HG03108 (cell line): ENCODE results near the gene BST2.
"Not testable (repeated sequence)": the region's sequence is repeated elsewhere in the genome, so short reads cannot be mapped to it uniquely, and the experiment has no call there.

Experiments used
- ATAC-seq: cut with Tn5 transposase; IDR thresholded peaks from one replicate; pipeline ENCODE4 v1.9.1; 2021; ENCODE audit warnings: moderate library complexity; ENCODE audit not compliant: unreplicated experiment

BST2 gene

DNA sequence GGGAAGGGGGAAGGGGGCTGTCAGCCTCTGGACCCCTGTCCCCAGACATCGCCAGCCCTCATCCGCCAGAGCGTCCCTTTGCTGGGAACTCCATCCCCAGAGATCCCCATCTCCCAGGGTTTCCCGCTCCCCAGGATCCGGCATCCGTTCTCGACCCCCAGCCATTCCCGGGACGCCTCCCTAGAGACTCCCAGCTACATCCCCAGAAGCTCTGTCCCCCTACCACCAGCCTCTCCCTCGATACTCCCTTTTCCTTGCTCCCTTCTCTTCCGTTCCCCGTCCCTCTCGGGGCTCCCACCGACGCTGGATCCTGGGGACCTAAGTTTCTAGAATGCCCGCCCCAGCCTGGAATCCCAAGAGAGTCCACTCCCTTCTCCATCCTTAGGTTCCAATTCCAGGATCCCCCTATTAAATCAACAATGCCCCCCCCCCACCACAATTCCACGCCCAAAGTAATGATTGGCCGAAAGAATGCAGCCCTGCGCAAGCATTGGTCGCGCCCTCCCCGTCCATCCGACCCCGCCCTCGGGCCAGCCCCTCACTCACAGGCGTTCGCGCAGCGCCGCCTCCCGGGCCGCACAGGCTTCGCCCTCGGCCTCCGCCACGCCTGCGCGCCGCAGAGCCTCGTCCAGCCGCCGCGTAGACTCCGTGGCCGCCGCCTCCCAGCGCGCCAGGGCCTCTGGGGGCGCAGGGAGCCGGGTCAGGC is 14.6 kb downstream of the BST2 start:
- peak; percentile 90 for ATAC-seq

DNA sequence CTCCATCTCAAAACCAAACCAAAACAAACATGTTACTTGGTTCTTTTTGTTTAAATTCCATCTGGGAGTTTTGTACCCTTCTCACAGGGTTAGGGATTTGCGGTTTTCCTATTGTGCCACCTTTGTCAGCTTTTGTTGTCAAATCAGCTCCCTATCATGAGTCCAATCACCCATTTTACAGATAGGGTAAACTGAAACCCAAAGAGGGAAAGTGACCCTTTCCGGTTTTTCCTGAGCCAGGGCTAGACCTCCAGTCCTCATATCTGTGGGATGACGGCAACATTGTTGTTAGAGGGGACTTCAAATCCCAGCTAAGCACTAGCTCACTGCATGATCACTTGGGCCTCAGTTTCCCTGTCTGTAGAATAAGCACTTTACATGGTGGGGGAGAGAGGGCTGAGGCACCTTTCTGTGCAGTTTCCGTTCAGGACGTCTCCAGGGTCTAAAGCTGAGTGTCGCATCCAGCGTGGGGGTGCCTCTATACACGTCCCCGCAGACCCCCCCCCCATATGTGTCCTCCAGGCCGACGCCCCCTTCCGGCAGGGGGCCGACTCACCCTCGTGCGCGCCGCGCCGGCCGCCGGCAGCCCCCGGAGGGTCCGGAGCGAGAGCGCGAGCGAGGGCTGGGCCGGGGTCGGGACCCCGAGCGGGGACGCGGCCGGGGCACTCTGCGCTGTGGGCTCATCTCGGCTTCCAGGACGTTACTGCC is 15.3 kb downstream of the BST2 start:
- no peak for ATAC-seq

DNA sequence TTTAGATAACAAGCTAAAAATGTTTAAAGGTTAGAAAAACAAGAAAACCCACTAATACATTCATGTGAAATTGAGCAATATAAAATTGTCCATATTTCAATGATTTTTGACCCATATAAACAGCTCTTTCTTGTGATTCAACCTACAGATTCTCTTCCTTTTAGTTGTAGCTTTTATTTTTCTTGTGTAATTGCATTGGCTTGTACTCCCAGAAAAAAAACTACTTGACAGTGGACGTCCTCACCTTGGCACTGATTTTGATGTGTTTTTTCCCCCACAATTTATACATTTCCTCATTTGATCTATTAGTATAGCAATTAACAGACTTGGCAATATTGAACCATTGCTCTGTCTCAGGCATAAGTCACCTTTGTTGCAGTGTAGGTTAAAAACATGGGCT is 16.1 kb downstream of the BST2 start:
- no peak for ATAC-seq

DNA sequence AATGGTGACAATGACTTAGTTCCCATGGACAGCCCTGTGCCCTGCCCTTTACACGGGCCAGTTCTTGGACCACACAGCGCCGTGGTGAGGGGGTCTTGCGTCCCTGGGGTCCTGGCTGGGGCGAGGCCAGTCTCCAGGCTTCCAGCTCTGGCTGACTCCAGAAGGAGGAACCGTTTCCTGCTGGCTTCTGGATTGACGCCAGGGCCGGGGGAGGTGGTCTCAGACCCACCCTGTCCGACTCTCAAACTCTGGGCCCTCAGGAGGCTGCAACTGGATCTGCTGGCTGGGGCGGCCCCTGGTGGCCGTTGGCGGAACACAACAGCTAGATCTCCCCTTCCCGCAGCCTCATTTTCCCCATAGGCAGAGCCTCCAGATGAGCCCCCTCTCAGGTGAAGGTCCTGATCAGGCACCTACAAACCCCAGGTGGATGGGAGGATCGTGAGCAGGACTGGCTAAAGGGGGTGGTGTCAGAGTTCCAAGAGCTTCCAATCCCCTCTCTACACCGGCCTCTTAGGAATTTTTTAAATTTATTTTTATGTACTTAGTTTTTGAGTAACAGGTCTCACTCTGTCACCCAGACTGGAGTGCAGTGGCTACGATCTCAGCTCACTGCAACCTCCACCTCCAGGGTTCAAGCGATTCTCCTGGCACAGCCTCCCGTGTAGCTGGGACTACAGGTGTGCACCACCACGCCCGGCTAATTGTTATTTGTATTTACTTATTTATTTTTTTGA is 19.4 kb downstream of the BST2 start:
- no peak for ATAC-seq

DNA sequence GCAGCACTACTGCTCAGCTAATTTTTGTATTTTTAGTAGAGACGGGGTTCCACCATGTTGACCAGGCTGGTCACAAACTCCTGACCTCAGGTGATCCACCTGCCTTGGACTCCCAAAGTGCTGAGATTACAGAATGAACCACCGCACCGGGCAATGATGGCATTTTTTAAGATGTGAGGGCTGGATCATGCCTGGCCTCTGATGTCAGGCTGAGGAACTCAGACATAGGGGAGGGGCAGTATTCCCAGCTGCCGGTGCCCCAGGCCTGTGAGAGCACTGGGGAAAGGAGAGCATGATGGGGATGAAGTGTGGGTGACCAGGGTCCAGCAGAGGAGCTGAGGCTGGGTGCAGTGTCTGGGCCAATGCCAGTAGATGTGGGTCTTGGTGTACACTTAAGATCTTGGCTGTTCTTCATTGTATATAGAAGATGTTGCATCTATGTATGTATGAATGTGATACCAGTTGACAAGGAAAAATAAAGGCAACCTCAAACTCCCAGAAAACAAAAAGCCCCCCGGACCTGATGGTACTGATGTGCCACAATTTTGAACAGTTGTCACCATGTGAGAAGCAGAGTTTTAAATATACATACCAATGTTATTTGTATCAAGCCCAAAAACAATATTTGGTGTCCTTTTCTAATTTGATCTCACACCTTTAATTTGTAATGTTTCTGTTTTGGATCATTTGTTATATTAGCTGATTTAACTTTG is 24.8 kb downstream of the BST2 start:
- no peak for ATAC-seq

DNA sequence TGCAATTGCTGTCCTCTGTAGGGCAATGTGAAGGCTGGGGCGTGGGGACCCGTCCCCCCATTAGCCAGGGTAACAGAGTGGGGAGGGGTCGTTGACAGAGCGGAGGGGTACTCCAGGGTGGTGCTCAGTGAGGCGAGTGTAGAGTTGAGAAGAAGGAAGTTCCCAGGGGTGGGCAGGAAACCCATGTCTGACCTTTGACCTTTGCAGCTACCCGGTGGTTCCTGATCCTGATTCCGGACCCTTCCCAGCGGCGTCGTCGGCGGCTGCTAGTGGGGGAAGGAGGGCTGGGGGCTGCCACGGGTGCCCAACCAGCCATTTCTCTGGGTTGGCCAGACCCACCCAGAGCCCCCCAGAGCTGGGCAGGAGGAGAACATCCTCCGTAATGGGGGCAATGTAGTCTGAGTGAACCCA is 26.2 kb downstream of the BST2 start:
- no peak for ATAC-seq

DNA sequence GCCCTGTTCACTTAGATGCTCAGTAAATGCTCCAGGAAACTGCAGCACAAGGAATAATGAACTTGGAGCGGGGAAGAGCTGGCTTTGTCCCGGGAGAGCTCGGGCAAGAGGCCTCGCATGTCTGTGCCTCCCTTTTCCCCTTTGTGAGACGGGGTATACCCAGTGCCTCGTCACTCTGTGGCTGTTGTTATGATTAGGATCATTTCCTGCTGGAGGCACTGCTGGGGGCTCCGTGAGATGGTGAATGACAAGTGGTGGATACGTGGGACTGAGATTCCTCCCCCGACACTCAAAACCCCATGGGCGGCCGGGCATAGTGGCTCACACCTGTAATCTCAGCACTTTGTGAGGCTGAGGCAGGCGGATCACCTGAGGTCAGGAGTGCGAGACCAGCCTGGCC is 27.2 kb downstream of the BST2 start:
- no peak for ATAC-seq

DNA sequence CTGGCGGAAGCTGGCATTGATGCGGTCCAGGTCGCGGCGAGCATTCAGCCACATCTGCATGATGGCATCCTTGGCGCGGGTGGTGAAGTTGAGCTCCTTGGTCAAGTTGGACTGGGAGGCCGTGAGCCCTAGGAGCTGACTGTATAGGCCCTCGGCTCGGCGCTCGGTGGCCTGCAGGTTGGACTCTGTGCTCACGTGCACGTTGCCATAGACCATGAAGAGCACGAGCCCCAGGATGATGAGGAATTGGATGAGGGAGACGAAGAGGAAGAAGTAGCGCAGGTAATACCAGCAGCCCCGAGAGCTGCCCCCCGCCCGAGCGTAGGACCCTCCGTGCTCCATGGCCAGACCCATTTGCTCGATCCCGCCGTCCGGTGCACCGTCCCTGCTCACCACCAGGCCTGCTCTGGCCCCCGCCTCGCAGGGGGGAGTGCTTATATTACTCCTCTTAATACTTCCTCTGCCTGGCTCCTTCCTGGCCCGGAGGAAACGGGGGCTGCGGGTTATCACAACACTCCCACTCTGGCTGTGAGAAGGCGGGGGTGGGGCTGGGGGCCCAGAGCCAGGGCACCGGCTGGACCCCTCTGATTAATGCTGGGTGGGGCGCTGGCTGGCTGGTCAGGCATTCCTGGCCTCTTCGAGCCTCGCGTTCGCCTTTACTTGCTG is 28.4 kb downstream of the BST2 start, which contains the start of gene PLVAP:
Gene PLVAP (minus strand): TSS at position 408 of the 666 bp plus-strand sequence. CDS start 54 bp downstream, at position 354.
- no peak for ATAC-seq

DNA sequence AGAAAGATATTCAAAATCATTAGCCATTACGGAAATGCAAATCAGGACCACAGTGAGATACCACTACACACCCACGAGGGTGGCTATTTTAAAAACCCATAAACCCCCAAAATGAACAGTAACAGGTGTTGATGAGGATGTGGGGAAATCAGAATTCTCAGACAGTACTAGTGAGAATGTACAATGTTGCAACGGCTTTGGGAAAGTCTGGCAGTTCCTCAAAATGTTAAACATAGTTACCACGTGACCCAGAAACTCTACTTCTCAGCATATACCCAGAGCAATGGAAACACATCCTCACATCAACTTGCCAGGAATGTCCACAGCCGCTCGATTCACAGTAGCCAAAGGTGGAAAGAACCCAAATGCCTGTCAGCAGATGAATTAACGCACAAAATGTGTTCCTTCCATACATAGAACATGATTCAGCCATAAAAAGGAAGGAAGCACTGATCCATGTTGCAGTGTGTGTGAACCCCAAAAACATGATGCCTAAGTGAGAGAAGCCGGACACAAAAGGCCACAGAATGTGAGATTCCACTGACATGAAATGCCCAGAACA is 35.3 kb downstream of the BST2 start:
- ATAC-seq = peak; percentile 85

DNA sequence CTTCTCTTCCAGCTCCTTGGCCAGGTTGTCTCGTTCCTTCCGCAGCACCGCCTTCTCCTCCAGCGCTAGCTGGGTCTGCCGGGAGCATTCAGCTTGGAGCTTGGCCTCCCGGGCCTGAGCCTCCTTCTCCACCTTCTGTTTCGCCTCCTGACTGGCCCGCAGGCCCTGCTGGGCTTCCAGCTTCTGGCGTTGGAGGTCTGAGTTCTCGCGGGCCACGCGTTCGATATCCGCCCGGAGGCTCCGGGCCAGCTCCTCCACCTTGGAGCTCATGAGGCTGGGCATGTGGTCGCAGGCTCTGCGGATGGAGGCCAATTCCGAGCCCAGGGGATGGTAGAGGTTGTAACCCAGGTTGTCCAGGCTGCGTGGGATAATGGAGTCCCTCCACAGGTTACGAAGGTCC is 40.1 kb downstream of the BST2 start:
- no peak for ATAC-seq

DNA sequence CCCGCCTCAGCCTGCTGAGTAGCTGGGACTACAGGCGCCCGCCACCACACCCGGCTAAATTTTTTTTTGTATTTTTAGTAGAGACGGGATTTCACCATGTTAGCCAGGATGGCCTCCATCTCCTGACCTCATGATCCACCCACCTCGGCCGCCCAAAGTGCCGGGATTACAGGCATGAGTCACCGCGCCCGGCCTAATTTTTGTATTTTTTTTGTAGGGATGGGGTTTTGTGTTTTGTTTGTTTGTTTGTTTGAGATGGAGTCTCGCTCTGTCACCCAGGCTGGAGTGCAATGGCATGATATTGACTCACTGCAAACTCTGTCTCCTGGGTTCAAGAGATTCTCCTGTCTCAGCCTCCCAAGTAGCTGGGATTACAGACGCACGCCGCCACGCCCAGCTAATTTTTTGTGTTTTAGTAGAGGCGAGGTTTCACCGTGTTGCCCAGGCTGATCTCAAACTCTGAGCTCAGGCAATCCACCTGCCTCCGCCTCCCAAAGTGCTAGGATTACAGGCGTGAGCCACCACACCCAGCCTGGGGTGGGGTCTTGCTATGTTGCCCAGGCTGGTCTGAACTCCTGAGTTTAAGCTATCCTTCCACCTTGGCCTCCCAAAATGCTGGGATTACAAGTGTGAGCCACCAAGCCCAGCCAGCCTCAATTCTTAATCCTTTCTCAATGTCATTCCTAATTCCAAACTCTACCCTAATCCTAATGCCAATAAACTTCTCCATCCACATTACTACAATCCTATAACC is 41.4 kb downstream of the BST2 start:
- ATAC-seq = not testable (repeated sequence)

DNA sequence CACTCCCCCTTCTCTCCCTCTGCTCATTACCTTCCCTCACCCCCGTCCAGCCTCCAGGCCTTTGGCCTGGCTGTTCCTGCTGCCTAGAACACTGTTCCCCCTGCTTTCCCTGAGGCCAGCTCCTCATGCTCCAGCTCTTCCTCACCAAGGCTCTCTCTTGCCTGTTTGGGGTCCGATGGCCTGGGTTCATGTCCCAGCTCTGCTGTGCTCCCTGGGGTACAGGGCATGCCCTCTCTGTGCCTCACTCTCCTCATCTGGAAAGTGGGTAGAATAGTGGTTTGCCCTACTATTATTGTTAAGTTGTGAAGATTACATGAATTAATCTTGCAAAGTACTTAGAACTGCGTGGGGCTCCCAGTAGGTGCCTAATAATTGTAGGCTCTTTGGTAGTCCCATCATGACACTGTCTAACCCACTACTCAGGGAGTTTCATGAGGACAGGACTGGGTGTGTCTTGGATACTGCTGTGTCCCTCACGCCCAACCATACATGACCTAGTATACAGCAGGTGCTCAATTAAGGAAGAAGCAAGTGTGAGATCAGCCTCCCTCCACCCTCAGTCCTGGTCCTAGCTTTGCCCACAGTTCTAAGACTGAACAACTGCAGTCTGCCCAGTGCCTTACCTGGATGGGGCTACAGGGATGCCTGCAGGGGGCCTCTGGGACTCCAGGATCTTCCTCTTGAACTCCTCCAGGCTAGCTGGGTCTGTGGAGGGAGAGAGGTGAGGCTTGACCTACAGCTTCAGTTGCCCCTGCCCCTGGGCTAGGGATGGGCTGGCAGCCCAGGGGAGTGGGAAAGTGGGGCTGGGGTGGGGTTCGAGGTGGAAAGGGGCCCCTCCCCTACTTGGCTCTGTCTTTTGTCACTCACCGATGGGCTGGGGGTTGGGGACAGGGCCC is 45.3 kb downstream of the BST2 start:
- ATAC-seq = no peak

DNA sequence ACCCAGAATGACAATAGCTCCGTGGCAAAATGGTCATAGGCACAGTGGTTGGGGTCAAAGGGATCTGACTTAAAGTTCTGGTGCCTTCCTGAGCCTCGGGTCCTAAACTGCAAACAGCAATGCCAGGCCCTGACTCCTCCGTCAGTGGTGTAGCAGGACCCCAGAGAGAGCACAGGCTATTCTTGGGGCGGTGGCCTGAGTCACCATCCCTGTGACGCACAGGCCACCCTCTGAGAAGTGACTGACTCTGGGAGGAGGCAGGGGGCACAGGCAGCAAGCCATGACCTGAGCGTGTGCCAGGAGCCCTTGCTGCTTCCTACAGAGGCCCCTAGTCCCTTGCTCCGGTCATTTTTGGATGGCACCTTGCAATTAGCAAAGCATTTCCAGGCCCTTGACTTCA is 47.0 kb downstream of the BST2 start:
- no peak for ATAC-seq

DNA sequence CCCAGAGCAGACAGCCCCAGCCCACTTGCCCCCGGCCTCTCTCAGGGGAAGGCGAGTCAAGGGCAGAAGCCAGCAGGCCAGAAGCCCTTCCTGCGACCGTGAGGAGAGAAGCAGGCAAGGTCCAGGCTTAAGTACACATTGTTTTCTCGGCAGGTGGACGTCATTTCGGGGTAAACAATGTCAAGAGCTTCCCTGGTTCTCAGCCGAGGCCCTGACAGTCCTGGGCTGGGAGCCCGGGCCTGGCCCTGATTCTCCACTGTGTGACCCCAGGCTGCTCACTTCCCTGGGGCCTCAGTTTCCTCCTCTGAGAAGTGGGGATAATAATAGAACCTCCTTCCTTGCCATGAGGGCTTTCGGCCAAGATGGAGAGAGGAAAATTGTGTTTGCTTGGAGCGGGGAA is 47.7 kb downstream of the BST2 start:
- no peak for ATAC-seq

DNA sequence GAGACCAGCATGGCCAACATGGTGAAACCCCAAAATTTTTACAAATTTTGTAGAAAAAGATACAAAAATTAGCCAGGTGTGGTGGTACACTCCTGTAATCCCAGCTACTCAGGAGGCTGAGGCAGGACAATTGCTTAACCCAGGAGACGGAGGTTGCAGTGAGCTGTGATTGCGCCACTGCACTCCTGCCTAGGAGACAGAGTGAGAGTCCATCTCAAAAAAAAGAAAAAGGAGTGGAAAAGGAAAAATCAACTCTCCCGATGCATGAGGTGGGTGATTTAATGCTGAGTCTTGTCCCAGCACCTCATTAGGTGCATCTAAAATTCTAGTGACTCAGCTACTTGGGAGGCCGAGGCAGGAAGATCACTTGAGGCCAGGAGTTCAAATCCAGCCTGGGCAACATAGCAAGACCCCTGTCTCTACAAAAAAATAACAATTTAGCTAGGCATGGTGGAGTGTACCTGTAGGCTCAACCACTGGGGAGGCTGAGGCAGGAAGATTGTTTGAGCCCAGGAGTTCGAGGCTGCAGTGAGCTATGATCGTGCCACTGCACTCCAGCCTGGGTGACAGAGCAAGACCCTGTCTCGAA is 48.3 kb downstream of the BST2 start:
- no peak for ATAC-seq

DNA sequence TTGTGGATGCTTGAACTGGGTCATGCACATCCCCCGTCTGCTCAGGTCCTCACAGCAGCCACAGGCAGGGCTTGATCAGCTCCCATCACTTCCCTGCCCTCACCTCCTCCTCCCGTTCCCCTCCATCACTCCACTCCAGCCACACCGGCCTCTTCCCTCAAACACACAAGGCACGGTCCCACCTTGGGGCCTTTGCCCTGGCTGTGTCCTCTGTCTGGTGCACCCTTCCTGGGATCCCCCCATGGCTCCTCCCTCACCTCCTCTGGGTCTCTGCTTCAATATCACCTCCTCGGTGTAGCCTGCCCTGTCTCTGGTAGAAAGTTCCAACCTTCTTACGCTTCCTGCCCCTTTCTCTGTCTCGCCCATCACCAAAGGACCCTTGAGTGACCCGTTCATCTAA is 52.0 kb downstream of the BST2 start:
- ATAC-seq = no peak
